ENCODE data around the gene DSG2.

DNA sequence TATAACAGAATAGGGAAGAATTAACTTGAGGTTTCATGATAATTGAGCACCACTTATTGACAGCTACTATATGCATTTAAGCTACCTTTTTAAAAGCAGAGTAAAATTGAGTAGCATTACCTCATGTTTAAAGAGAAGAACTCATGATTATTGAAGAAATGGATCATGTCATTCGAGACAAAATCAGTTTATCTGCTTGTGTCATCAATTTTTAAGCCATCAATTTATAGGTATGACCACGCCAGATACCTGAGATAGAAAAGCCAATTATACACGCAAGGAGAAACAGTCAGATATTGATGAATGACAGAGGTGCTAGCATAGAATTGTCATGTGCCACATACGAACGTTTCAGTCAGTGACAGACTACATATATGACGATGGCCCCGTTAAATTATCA is 28.4 kb downstream of the DSG2 start:
- TF ChIP-seq, protein P1, sequence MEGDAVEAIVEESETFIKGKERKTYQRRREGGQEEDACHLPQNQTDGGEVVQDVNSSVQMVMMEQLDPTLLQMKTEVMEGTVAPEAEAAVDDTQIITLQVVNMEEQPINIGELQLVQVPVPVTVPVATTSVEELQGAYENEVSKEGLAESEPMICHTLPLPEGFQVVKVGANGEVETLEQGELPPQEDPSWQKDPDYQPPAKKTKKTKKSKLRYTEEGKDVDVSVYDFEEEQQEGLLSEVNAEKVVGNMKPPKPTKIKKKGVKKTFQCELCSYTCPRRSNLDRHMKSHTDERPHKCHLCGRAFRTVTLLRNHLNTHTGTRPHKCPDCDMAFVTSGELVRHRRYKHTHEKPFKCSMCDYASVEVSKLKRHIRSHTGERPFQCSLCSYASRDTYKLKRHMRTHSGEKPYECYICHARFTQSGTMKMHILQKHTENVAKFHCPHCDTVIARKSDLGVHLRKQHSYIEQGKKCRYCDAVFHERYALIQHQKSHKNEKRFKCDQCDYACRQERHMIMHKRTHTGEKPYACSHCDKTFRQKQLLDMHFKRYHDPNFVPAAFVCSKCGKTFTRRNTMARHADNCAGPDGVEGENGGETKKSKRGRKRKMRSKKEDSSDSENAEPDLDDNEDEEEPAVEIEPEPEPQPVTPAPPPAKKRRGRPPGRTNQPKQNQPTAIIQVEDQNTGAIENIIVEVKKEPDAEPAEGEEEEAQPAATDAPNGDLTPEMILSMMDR (IDR thresholded peaks at IDR 0.05; ENCODE audit: low read depth, low read length): no peak
- TF ChIP-seq POLR2A (IDR thresholded peaks at IDR 0.05; ENCODE audit: extremely low read depth, insufficient read length): no peak

All from NB4 (cell line).